ENCODE measurements around the gene TCF7L2.
"Not testable (repeated sequence)": the region's sequence is repeated elsewhere in the genome, so short reads cannot be mapped to it uniquely, and the experiment has no call there.

Gene TCF7L2

DNA sequence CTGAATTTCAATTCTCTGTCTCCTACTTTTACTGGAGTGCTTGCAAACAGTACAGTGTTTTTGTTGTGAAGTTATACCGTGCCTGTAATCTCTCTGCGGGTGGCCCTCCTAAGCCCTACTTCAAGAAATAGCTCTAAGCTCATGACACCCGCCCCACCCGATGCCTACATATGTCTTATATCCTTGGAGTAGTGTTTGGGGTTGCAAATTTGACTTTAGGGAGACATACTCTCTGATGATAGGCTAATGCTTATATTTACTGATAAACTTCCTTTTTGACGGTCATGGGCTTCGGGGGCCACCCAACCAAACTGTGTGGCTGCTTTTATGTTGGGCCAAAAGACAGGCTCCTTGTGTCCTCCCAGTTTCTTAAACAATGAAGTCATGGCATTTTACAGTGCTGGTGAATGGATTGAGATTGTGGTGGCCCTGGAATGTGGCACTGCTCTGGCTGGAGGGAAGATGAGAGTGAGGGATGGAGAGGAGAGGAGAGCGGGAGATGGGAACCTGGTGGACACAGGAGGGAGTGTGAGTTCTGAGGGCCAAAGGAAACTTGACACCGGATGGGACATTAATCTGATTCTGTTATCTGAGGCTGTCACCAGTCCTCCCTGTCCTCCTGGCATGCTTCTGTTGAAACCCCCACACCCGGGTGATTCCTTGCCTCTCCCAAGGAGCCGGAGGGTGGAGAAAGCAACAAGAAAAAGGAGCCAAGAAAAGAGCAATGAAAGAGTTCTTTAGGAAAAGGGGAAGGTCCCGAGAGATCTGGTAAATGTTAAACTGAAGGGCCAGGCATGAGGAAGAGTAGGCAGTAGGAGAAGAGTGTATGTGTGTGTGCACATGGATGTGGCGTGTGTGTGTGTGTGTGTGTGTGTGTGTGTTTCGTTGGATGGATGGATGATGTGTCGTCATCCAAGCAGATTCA, 113.3 kb downstream of the TCF7L2 start:
- Histone ChIP-seq H3K4me1 (ENCODE audit: low read length) (no peaks in the 10 kb centered on the region), H3K79me2 (ENCODE audit: low read length) (no peaks in the 10 kb centered on the region)

DNA sequence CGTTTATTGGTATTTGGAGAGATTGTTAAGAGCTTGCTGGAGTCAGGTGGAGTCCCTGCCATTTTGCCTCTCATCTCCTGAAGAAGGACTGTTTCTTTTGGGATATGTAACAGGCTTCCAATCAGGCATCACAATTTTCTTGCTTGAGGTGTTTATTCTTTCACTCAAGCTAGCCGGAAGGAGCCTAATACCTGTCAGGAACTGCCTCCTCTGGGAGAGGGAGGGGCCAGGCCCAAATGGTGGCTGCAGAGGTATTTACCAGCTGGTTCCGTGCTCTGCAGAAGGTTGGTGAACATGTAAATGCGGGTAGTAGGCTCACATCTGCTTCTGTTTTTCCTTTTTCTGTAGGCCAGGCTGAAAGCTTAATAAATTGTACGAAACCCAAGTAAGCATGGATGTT, 114.0 kb downstream of the TCF7L2 start:
- Histone ChIP-seq H3K27me3 (ENCODE audit: low read depth, low read length) (0 out of 2 replicates have a peak, but pooled peaks cover 5% of the 10 kb centered on the region), H3K27ac (ENCODE audit: low read length) (no peak overlapping the region), H3K79me2 (ENCODE audit: low read length) (no peaks in the 10 kb centered on the region), H3K9me3 (ENCODE audit: insufficient read depth, low read length) (no peaks in the 10 kb centered on the region), H3K4me1 (ENCODE audit: low read length) (no peaks in the 10 kb centered on the region), H4K20me1 (ENCODE audit: insufficient read depth, low read length) (no peaks in the 10 kb centered on the region), H3K4me3 (ENCODE audit: low read length) (no peak overlapping the region), H3K9ac (ENCODE audit: low read length) (no peak overlapping the region), H3K36me3 (replicated peaks; ENCODE audit: low read depth, low read length) (no peaks in the 10 kb centered on the region), H3K4me2 (ENCODE audit: low read length) (no peak overlapping the region), H2AFZ (ENCODE audit: low read depth, low read length) (no peak overlapping the region)
- TF ChIP-seq EZH2phosphoT487 (IDR thresholded peaks at IDR 0.05; ENCODE audit: low read depth): no peak
- TF ChIP-seq, protein P1, sequence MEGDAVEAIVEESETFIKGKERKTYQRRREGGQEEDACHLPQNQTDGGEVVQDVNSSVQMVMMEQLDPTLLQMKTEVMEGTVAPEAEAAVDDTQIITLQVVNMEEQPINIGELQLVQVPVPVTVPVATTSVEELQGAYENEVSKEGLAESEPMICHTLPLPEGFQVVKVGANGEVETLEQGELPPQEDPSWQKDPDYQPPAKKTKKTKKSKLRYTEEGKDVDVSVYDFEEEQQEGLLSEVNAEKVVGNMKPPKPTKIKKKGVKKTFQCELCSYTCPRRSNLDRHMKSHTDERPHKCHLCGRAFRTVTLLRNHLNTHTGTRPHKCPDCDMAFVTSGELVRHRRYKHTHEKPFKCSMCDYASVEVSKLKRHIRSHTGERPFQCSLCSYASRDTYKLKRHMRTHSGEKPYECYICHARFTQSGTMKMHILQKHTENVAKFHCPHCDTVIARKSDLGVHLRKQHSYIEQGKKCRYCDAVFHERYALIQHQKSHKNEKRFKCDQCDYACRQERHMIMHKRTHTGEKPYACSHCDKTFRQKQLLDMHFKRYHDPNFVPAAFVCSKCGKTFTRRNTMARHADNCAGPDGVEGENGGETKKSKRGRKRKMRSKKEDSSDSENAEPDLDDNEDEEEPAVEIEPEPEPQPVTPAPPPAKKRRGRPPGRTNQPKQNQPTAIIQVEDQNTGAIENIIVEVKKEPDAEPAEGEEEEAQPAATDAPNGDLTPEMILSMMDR (IDR thresholded peaks at IDR 0.05; ENCODE audit: low read depth, low read length): no peak

More for the DNA sequence above, 113.3 kb downstream of the TCF7L2 start:
- no peak overlapping the region for H3K27ac ChIP-seq (ENCODE audit: low read length)
- no peak overlapping the region for H2AFZ ChIP-seq (ENCODE audit: low read depth, low read length)
- no peak overlapping the region for H3K4me3 ChIP-seq (ENCODE audit: low read length)
- no peak for TF ChIP-seq EZH2phosphoT487 (IDR thresholded peaks at IDR 0.05; ENCODE audit: low read depth)
- TF ChIP-seq, protein P1 (IDR thresholded peaks at IDR 0.05; ENCODE audit: low read depth, low read length): no peak
- no peaks in the 10 kb centered on the region for H3K9me3 ChIP-seq (ENCODE audit: insufficient read depth, low read length)
- 0 out of 2 replicates have a peak, but pooled peaks cover 5% of the 10 kb centered on the region for H3K27me3 ChIP-seq (ENCODE audit: low read depth, low read length)
- no peak overlapping the region for H3K9ac ChIP-seq (ENCODE audit: low read length)
- no peak overlapping the region for H3K4me2 ChIP-seq (ENCODE audit: low read length)
- H4K20me1 ChIP-seq (ENCODE audit: insufficient read depth, low read length): no peaks in the 10 kb centered on the region
- no peaks in the 10 kb centered on the region for H3K36me3 ChIP-seq (replicated peaks; ENCODE audit: low read depth, low read length)

DNA sequence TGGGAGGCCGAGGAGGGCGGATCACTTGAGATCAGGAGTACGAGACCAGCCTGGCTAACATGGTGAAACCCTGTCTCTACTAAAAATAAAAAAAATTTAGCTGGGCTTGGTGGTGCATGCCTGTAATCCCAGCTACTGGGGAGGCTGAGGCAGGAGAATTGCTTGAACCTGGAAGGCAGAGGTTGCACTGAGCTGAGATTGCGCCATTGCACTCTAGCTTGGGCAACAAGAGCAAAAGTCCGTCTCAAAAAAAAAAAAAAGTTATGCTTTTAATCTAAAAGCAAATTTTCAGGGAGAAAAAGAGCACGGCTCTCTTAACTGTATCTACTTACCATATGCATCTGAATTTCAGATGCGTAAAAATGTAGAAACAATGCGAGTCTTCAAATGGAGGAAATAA, 116.1 kb downstream of the TCF7L2 start:
- not testable (repeated sequence) for H3K79me2 ChIP-seq (ENCODE audit: low read length); H3K9ac ChIP-seq (ENCODE audit: low read length); H3K36me3 ChIP-seq (replicated peaks; ENCODE audit: low read depth, low read length); H3K4me2 ChIP-seq (ENCODE audit: low read length); H3K27me3 ChIP-seq (ENCODE audit: low read depth, low read length); H3K27ac ChIP-seq (ENCODE audit: low read length); H3K4me1 ChIP-seq (ENCODE audit: low read length); H3K9me3 ChIP-seq (ENCODE audit: insufficient read depth, low read length); H3K4me3 ChIP-seq (ENCODE audit: low read length); H4K20me1 ChIP-seq (ENCODE audit: insufficient read depth, low read length); H2AFZ ChIP-seq (ENCODE audit: low read depth, low read length)

DNA sequence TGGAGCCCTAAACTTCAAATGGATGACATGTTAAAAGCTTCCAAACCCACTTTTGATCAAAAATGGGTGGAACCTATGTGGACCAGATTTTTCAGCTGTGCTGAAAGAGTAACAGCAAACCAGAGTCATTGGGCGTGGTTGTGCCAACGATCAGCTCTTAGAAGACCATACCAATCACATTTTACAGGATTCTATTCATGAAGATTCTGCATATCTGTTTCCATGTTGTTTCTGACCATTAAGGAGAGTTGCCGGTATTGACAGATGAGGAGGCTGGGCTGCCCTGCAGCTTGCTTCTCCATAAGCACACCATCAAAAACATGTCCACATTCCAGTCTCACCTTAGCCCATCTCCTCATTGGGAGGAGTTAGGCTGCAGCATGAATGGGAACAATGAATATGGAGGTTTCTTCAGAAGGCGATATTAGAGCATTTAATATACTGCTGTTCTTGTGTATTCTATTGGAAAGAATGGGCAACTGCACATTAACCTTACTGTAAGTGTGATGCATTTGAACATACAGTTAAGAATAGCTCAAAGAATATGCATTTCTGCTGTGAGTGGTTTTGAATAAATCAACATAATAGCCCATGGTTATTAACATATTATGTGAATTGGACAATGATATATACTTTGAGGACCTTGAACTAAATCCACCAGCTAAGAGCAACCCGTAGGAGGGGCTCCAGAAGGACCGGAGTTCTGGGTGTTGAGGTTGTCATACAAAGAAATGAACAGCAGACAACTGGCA, 116.7 kb downstream of the TCF7L2 start:
- Histone ChIP-seq H3K9ac (ENCODE audit: low read length) (no peak overlapping the region), H2AFZ (ENCODE audit: low read depth, low read length) (no peak overlapping the region), H4K20me1 (ENCODE audit: insufficient read depth, low read length) (no peaks in the 10 kb centered on the region), H3K4me3 (ENCODE audit: low read length) (no peak overlapping the region), H3K4me1 (ENCODE audit: low read length) (no peaks in the 10 kb centered on the region), H3K4me2 (ENCODE audit: low read length) (no peak overlapping the region), H3K9me3 (ENCODE audit: insufficient read depth, low read length) (no peaks in the 10 kb centered on the region), H3K36me3 (replicated peaks; ENCODE audit: low read depth, low read length) (no peaks in the 10 kb centered on the region), H3K79me2 (ENCODE audit: low read length) (no peaks in the 10 kb centered on the region), H3K27ac (ENCODE audit: low read length) (no peak overlapping the region), H3K27me3 (ENCODE audit: low read depth, low read length) (no peaks in the 10 kb centered on the region)
- TF ChIP-seq, protein P1 (IDR thresholded peaks at IDR 0.05; ENCODE audit: low read depth, low read length): no peak
- TF ChIP-seq EZH2phosphoT487 (IDR thresholded peaks at IDR 0.05; ENCODE audit: low read depth): no peak

Measured in OCI-LY3 (cell line).